IMR-90 (cell line): ENCODE measurements around the gene PIAS1. TPM values are rescaled to one million over a fixed set of nuclear protein-coding genes. Genes with fewer than 3 reads are reported as not detected.
A peak's percentile ranks its signal among the peaks of the same experiment; 100 is the strongest.

Experiments
- ATAC-seq: fragments of 200-7000 bp; cut with Tn5 transposase; 2 replicates; pipeline ENCODE4 v1.9.1; 2020; ENCODE audit warnings: low read depth, mild to moderate bottlenecking, moderate library complexity
- BruUV-seq: library from RNA; stranded (reverse); fragments of 400-500 nt; replicated peaks from 2 replicates; lab custom pipeline; 2021; lab: Mats Ljungman, UMichigan
- CTCF ChIA-PET: fragments of 300-600 bp; formaldehyde crosslinking; extraction: SDS; loops from one replicate; lab custom pipeline; 2021; ENCODE audit warnings: antibody characterized with exemption; lab: Yijun Ruan, JAX
- POLR2A ChIA-PET: fragments of 300-600 bp; sonication (Branson Sonifier 250); formaldehyde crosslinking; loops from one replicate; lab custom pipeline; 2022; ENCODE audit warnings: antibody characterized with exemption; ENCODE audit not compliant: unreplicated experiment; lab: Charles Lee
- DNase-seq: peaks from one replicate; pipeline ENCODE4 v3.0.0; 2013
- H2AFZ ChIP-seq: replicated peaks from 2 replicates; pipeline ENCODE3; 2013; ENCODE audit warnings: low read length, mild to moderate bottlenecking; ENCODE audit not compliant: poor library complexity
- H2AK5ac ChIP-seq: 2 replicates; pipeline ENCODE4 v1.6.1; 2013; ENCODE audit warnings: low read depth, low read length, inconsistent platforms
- H2AK9ac ChIP-seq: replicated peaks from 2 replicates; pipeline ENCODE3; 2013; ENCODE audit warnings: mild to moderate bottlenecking, low read depth, low read length, moderate library complexity; ENCODE audit not compliant: poor library complexity
- H2BK120ac ChIP-seq: 2 replicates; pipeline ENCODE4 v1.6.1; 2013; ENCODE audit warnings: low read depth, low read length, inconsistent platforms
- H2BK15ac ChIP-seq: 3 replicates; pipeline ENCODE4 v1.6.1; 2013; ENCODE audit warnings: low read depth, low read length, inconsistent platforms
- H2BK20ac ChIP-seq: 2 replicates; pipeline ENCODE4 v1.6.1; 2013; ENCODE audit warnings: low read depth, mild to moderate bottlenecking, inconsistent platforms, low read length, moderate library complexity
- H2BK5ac ChIP-seq: 2 replicates; pipeline ENCODE4 v1.6.1; 2013; ENCODE audit warnings: mild to moderate bottlenecking, low read depth, low read length, inconsistent platforms; ENCODE audit not compliant: poor library complexity, severe bottlenecking
- H3K14ac ChIP-seq: replicated peaks from 2 replicates; pipeline ENCODE4 v1.6.1; 2013; ENCODE audit warnings: low read depth, low read length, inconsistent platforms
- H3K18ac ChIP-seq: 2 replicates; pipeline ENCODE4 v1.6.1; 2013; ENCODE audit warnings: low read depth, low read length, control low read depth
- H3K23ac ChIP-seq: 2 replicates; pipeline ENCODE4 v1.6.1; 2013; ENCODE audit warnings: low read depth, low read length, inconsistent platforms
- H3K27ac ChIP-seq: 2 replicates; pipeline ENCODE4 v1.5.1; 2013; ENCODE audit warnings: mild to moderate bottlenecking, control low read depth, low read length; ENCODE audit not compliant: insufficient read depth
- H3K27me3 ChIP-seq: 2 replicates; pipeline ENCODE4 v1.6.1; 2013; ENCODE audit warnings: low read length; ENCODE audit not compliant: control insufficient read depth, insufficient read depth
- H3K36me3 ChIP-seq: 2 replicates; pipeline ENCODE4 v1.6.1; 2013; ENCODE audit warnings: low read length, mixed read lengths; ENCODE audit not compliant: control insufficient read depth, insufficient read depth
- H3K4ac ChIP-seq: 2 replicates; pipeline ENCODE4 v1.6.1; 2013; ENCODE audit warnings: low read depth, low read length, inconsistent platforms
- H3K4me1 ChIP-seq: 2 replicates; pipeline ENCODE4 v1.6.1; 2013; ENCODE audit warnings: low read length, mixed read lengths; ENCODE audit not compliant: control insufficient read depth, insufficient read depth
- H3K4me2 ChIP-seq: 2 replicates; pipeline ENCODE4 v1.6.1; 2013; ENCODE audit warnings: low read depth, mild to moderate bottlenecking, control low read depth, low read length, moderate library complexity
- H3K4me3 ChIP-seq: 2 replicates; pipeline ENCODE4 v1.5.1; 2013; ENCODE audit warnings: low read depth, mild to moderate bottlenecking, control low read depth, low read length, moderate library complexity; ENCODE audit not compliant: insufficient read depth
- H3K56ac ChIP-seq: 2 replicates; pipeline ENCODE4 v1.6.1; 2013; ENCODE audit warnings: low read length, inconsistent platforms; ENCODE audit not compliant: insufficient read depth; ENCODE audit errors: extremely low read depth
- H3K79me1 ChIP-seq, 2 experiments: 2 replicates each; pipeline ENCODE4 v1.6.1; 2013; ENCODE audit warnings: low read length in 2 of 2, inconsistent platforms in 1 of 2, low read depth in 1 of 2
- H3K9ac ChIP-seq: 2 replicates; pipeline ENCODE4 v1.6.1; 2013; ENCODE audit warnings: low read depth, low read length, control low read depth
- H3K9me1 ChIP-seq: 2 replicates; pipeline ENCODE4 v1.6.1; 2013; ENCODE audit warnings: low read length, inconsistent platforms; ENCODE audit not compliant: insufficient read depth
- H3K9me3 ChIP-seq: 2 replicates; pipeline ENCODE4 v1.6.1; 2013; ENCODE audit warnings: low read length; ENCODE audit not compliant: control insufficient read depth, insufficient read depth
- H4K20me1 ChIP-seq: 2 replicates; pipeline ENCODE4 v1.6.1; 2013; ENCODE audit warnings: low read length, inconsistent platforms; ENCODE audit not compliant: insufficient read depth
- H4K5ac ChIP-seq: 2 replicates; pipeline ENCODE4 v1.6.1; 2013; ENCODE audit warnings: mild to moderate bottlenecking, low read depth, low read length, control low read depth
- H4K8ac ChIP-seq, 2 experiments: 2 replicates each; pipeline ENCODE4 v1.6.1; 2013; ENCODE audit warnings: low read depth in 2 of 2, low read length in 2 of 2, control low read depth in 1 of 2, inconsistent platforms in 1 of 2
- H4K91ac ChIP-seq: 2 replicates; pipeline ENCODE4 v1.6.1; 2013; ENCODE audit warnings: low read depth, low read length, inconsistent platforms; ENCODE audit not compliant: insufficient read depth
- CHD1 ChIP-seq: IDR thresholded peaks from 2 replicates; pipeline ENCODE4 v1.6.1; 2012; ENCODE audit warnings: low read depth, low read length, improper control_type of control experiment
- ELK1 ChIP-seq: fragments of 150-350 bp; IDR thresholded peaks from 2 replicates; pipeline ENCODE4 v1.6.1; 2016; ENCODE audit warnings: low read depth, mild to moderate bottlenecking, low read length, moderate library complexity, borderline replicate concordance
- FOS ChIP-seq: fragments of 150-350 bp; IDR thresholded peaks from 2 replicates; pipeline ENCODE4 v1.6.1; 2016; ENCODE audit warnings: low read depth, low read length
- MAFK ChIP-seq: IDR thresholded peaks from 2 replicates; pipeline ENCODE4 v1.6.1; 2012; ENCODE audit warnings: low read depth, low read length, improper control_type of control experiment
- MAZ ChIP-seq: IDR thresholded peaks from 2 replicates; pipeline ENCODE4 v1.6.1; 2012; ENCODE audit warnings: low read depth, mild to moderate bottlenecking, low read length, improper control_type of control experiment, moderate library complexity, borderline replicate concordance
- MXI1 ChIP-seq: IDR thresholded peaks from 2 replicates; pipeline ENCODE4 v1.6.1; 2012; ENCODE audit warnings: low read depth, mild to moderate bottlenecking, low read length, moderate library complexity, borderline replicate concordance
- NFE2L2 ChIP-seq: fragments of 150-350 bp; IDR thresholded peaks from 2 replicates; pipeline ENCODE4 v1.6.1; 2016; ENCODE audit warnings: low read depth, mild to moderate bottlenecking, low read length
- POLR2A ChIP-seq: IDR thresholded peaks from 2 replicates; pipeline ENCODE4 v1.6.1; 2012; ENCODE audit warnings: mild to moderate bottlenecking, low read depth, low read length
- RAD21 ChIP-seq: IDR thresholded peaks from 2 replicates; pipeline ENCODE4 v1.6.1; 2012; ENCODE audit warnings: low read length, improper control_type of control experiment
- RCOR1 ChIP-seq: IDR thresholded peaks from 2 replicates; pipeline ENCODE4 v1.6.1; 2012; ENCODE audit warnings: mild to moderate bottlenecking, low read length, improper control_type of control experiment; ENCODE audit not compliant: insufficient replicate concordance
- RFX5 ChIP-seq: IDR thresholded peaks from 2 replicates; pipeline ENCODE4 v1.8.0; 2012; ENCODE audit warnings: low read depth, mild to moderate bottlenecking, low read length, moderate library complexity
- SMC3 ChIP-seq: fragments of 150-350 bp; IDR thresholded peaks from 2 replicates; pipeline ENCODE4 v1.6.1; 2016; ENCODE audit warnings: low read depth, mild to moderate bottlenecking, antibody characterized with exemption, low read length, moderate library complexity
- WGBS, 2 experiments: methylation state at CpG; one replicate each; pipeline versions ENCODE4 v1.1.5 to v1.1.7; 2013; ENCODE audit warnings: missing lambda C conversion rate in 2 of 2; ENCODE audit not compliant: insufficient read length in 1 of 2; ENCODE audit errors: extremely low coverage in 2 of 2; 5-methylcytosine and 5-hydroxymethylcytosine counted together
- dilution Hi-C: fragments of 300-500 bp; cut with HindIII; formaldehyde crosslinking; loops from one replicate; pipeline ENCODE4 v1.14.3; 2018; ENCODE audit warnings: low sequenced_read_pairs; ENCODE audit not compliant: unreplicated experiment
- in situ Hi-C: fragments of 300-500 bp; cut with MboI; formaldehyde crosslinking; loops from 3 replicates; pipeline ENCODE4 v1.14.3; 2019; ENCODE audit warnings: low sequenced_read_pairs, inconsistent platforms, mixed read lengths
- intact Hi-C: fragments of 100-400 bp; cut with micrococcal nuclease; formaldehyde crosslinking; loops from 2 replicates; pipeline ENCODE4 v1.10.0; 2022
- polyA plus RNA-seq, 3 experiments: library from polyadenylated mRNA; depleted of rRNA; stranded (reverse); fragments of >200 nt; gene quantifications; 2 replicates each; pipeline ENCODE4 v1.2.3, GENCODE V29; 2012; ENCODE audit warnings: low replicate concordance in 1 of 3
- total RNA-seq: library from RNA; depleted of rRNA; stranded (reverse); fragments of >200 nt; gene quantifications from 2 replicates; pipeline ENCODE4 v1.2.3, GENCODE V29; 2012
- TF ChIP-seq, protein P1 (sequence below): fragments of 150-350 bp; IDR thresholded peaks from 2 replicates; pipeline ENCODE4 v1.6.1; 2017; ENCODE audit warnings: mild to moderate bottlenecking, antibody characterized with exemption, low read length, low read depth

The PIAS1 gene
- total and polyA plus RNA-seq, 2 of the 4 experiments (the other 2 are of a cell fraction) = 20.0 to 63.6 TPM

DNA sequence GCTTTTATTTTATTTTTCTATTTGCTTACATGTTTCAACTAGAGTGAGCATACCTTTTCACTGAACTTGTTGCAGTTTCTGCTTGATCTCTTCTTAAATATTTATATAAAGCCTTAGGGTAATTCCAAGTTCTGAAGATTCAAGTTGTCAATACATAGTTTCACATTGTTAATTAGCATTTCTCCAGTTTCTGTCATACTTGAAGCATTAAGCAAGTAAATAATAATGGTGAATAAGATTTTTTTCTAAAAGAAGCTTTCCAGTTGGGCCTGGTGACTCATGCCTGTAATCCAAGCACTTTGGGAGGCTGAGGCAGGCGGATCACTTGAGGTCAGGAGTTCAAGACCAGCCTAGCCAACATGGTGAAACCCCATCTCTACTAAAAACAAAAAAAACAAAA is 97.2 kb downstream of the PIAS1 start:
- H3K23ac ChIP-seq = no peak overlapping the region
- H4K8ac ChIP-seq = no peak overlapping the region
- H2AK5ac ChIP-seq = no peak overlapping the region
- H3K36me3 ChIP-seq = peaks cover 10% of the 10 kb centered on the region; the same call in 1 of the 2 replicates
- no peak overlapping the region for H3K4me2 ChIP-seq
- no peak overlapping the region for H2BK15ac ChIP-seq
- TF ChIP-seq SMC3 (no peak), POLR2A (no peak), RFX5 (no peak), MXI1 (no peak), FOS (no peak), NFE2L2 (no peak), RAD21 (no peak), CHD1 (no peak), MAZ (no peak), ELK1 (no peak), RCOR1 (no peak), MAFK (no peak)
- TF ChIP-seq, protein P1, sequence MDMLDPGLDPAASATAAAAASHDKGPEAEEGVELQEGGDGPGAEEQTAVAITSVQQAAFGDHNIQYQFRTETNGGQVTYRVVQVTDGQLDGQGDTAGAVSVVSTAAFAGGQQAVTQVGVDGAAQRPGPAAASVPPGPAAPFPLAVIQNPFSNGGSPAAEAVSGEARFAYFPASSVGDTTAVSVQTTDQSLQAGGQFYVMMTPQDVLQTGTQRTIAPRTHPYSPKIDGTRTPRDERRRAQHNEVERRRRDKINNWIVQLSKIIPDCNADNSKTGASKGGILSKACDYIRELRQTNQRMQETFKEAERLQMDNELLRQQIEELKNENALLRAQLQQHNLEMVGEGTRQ = no peak
- H3K4ac ChIP-seq = no peak overlapping the region
- CTCF ChIA-PET = no interaction called here
- no peaks in the 10 kb centered on the region for H3K9me3 ChIP-seq
- H3K9me1 ChIP-seq = no peaks in the 10 kb centered on the region
- no peak overlapping the region for H2BK120ac ChIP-seq
- H3K4me3 ChIP-seq = no peak overlapping the region
- no peak overlapping the region for H3K9ac ChIP-seq
- in situ Hi-C loops = loop anchor here (10.0 kb wide), 1 partner anchor 286 kb away; no protein-coding TSS in a partner anchor
- no TSS peak for BruUV-seq
- no peak overlapping the region for H3K14ac ChIP-seq
- no CpG with 5 or more reads among the region's 1 CpG for WGBS, 2 experiments
- no peak overlapping the region for H2BK20ac ChIP-seq
- no peak overlapping the region for H3K27ac ChIP-seq
- intact Hi-C loops = no loop called here
- no peaks in the 10 kb centered on the region for H3K27me3 ChIP-seq
- no peak overlapping the region for H4K91ac ChIP-seq
- no peaks in the 10 kb centered on the region for H4K20me1 ChIP-seq
- no peak overlapping the region for H2BK5ac ChIP-seq
- peaks cover 3% of the 10 kb centered on the region; the same call in 1 of the 2 replicates for H3K4me1 ChIP-seq
- H2AFZ ChIP-seq = no peak overlapping the region
- peaks cover 8 to 22% of the 10 kb centered on the region in 2 experiments; a peak in 3 of 4 replicates for H3K79me1 ChIP-seq
- H2AK9ac ChIP-seq = no peak overlapping the region
- H4K5ac ChIP-seq = no peak overlapping the region
- no peak overlapping the region for H3K56ac ChIP-seq
- dilution Hi-C loops = no loop called here
- POLR2A ChIA-PET = interaction anchor here (0.6 kb wide), 1 partner anchor 11 kb away, joined by 3 read pairs; no protein-coding TSS in a partner anchor
- DNase-seq = peak; percentile 53
- peak; percentile 61 for ATAC-seq
- no peak overlapping the region for H3K18ac ChIP-seq
